K562 (cell line): ENCODE data around the gene SLC25A2. TPM values are rescaled to one million over a fixed set of nuclear protein-coding genes. Genes with fewer than 3 reads are reported as not detected.

Experiments
- BCL6 ChIP-seq: fragments of 250-450 bp; sonication (Bioruptor Pico); IDR thresholded peaks from 2 replicates; pipeline ENCODE4 v1.4.0; 2020
- FOXJ2 ChIP-seq: fragments of 200-800 bp; sonication (Bioruptor generic); IDR thresholded peaks from 2 replicates; pipeline ENCODE4 v1.6.1; 2016; ENCODE audit warnings: missing genetic modification characterization, missing compliant biosample characterization
- HNRNPLL ChIP-seq: fragments of 200-400 bp; formaldehyde crosslinking; IDR thresholded peaks from 2 replicates; pipeline ENCODE4 v1.6.1; 2017; ENCODE audit warnings: low read length, low read depth, mild to moderate bottlenecking; ENCODE audit not compliant: poor library complexity, severe bottlenecking
- IRF1 ChIP-seq: sonication (generic); formaldehyde crosslinking; IDR thresholded peaks from 2 replicates; pipeline ENCODE4 v1.8.0; 2022; ENCODE audit warnings: missing genetic modification reagents, mild to moderate bottlenecking, borderline replicate concordance
- JUN ChIP-seq, 2 experiments: sonication (generic) in 1 of 2; formaldehyde crosslinking in 1 of 2; IDR thresholded peaks; 2 replicates each; pipeline versions ENCODE4 v1.6.1 to v1.8.0; 2012 to 2022; ENCODE audit warnings: borderline replicate concordance in 2 of 2, mild to moderate bottlenecking in 2 of 2, improper control_type of control experiment in 1 of 2, low read depth in 1 of 2, low read length in 1 of 2, missing genetic modification reagents in 1 of 2
- KDM5B ChIP-seq: fragments of 200-600 bp; sonication (generic); IDR thresholded peaks from 2 replicates; pipeline ENCODE4 v1.6.1; 2012; ENCODE audit warnings: low read depth, mild to moderate bottlenecking, moderate library complexity, low read length, control low read depth, inconsistent platforms; ENCODE audit not compliant: insufficient replicate concordance
- MCM5 ChIP-seq: fragments of 450-650 bp; IDR thresholded peaks from 2 replicates; pipeline ENCODE4 v1.6.1; 2016; ENCODE audit warnings: low read depth
- NCOA1 ChIP-seq: fragments of 450-650 bp; IDR thresholded peaks from 2 replicates; pipeline ENCODE4 v1.6.1; 2016; ENCODE audit warnings: low read depth
- NR2C1 ChIP-seq, 2 experiments: fragments of 450-650 bp; IDR thresholded peaks; 2 replicates each; pipeline ENCODE4 v1.6.1; 2017; ENCODE audit warnings: mild to moderate bottlenecking in 2 of 2, antibody characterized with exemption in 1 of 2, inconsistent platforms in 1 of 2, missing compliant biosample characterization in 1 of 2, missing genetic modification characterization in 1 of 2
- PCBP1 ChIP-seq: fragments of 200-400 bp; formaldehyde crosslinking; IDR thresholded peaks from 2 replicates; pipeline ENCODE4 v1.6.1; 2018; ENCODE audit warnings: mild to moderate bottlenecking, low read depth, low read length; ENCODE audit not compliant: poor library complexity, severe bottlenecking
- PHF21A ChIP-seq: fragments of 450-650 bp; IDR thresholded peaks from 2 replicates; pipeline ENCODE4 v1.6.1; 2017; ENCODE audit warnings: low read depth, borderline replicate concordance
- POLR2H ChIP-seq: IDR thresholded peaks from 2 replicates; pipeline ENCODE4 v1.6.1; 2016; ENCODE audit warnings: missing genetic modification characterization, low read depth, mild to moderate bottlenecking, control low read depth, missing compliant biosample characterization, moderate library complexity
- RBFOX2 ChIP-seq: fragments of 200-400 bp; formaldehyde crosslinking; IDR thresholded peaks from 2 replicates; pipeline ENCODE4 v1.6.1; 2017; ENCODE audit warnings: low read depth, mild to moderate bottlenecking, low read length, moderate library complexity
- RFX7 ChIP-seq: fragments of 250-450 bp; sonication (Bioruptor Pico); IDR thresholded peaks from 2 replicates; pipeline ENCODE4 v1.5.1; 2021; ENCODE audit warnings: mild to moderate bottlenecking
- RUNX1 ChIP-seq: sonication (generic); IDR thresholded peaks from 2 replicates; pipeline ENCODE4 v1.6.1; 2016; ENCODE audit warnings: antibody characterized with exemption, low read depth
- SUPT5H ChIP-seq: fragments of 450-650 bp; IDR thresholded peaks from 2 replicates; pipeline ENCODE4 v1.6.1; 2016
- TAF1 ChIP-seq: IDR thresholded peaks from 2 replicates; pipeline ENCODE4 v1.6.1; 2011; ENCODE audit warnings: mild to moderate bottlenecking, low read length, moderate library complexity; ENCODE audit not compliant: insufficient read depth, control insufficient read depth, severe bottlenecking; ENCODE audit errors: extremely low read depth
- TAF7 ChIP-seq: fragments of 450-650 bp; IDR thresholded peaks from 2 replicates; pipeline ENCODE4 v1.6.1; 2016; ENCODE audit warnings: missing genetic modification characterization, missing compliant biosample characterization
- TAF9B ChIP-seq: fragments of 450-650 bp; IDR thresholded peaks from 2 replicates; pipeline ENCODE4 v1.6.1; 2018; ENCODE audit warnings: mild to moderate bottlenecking; ENCODE audit not compliant: partially characterized antibody
- TARDBP ChIP-seq: fragments of 450-650 bp; IDR thresholded peaks from 2 replicates; pipeline ENCODE4 v1.6.1; 2016
- TBP ChIP-seq: optimal IDR thresholded peaks from 2 replicates; pipeline ENCODE3; 2011; ENCODE audit warnings: low read depth, low read length, improper control_type of control experiment
- TCF7 ChIP-seq: sonication (generic); IDR thresholded peaks from 2 replicates; pipeline ENCODE4 v1.6.1; 2016; ENCODE audit warnings: antibody characterized with exemption, borderline replicate concordance
- VEZF1 ChIP-seq: fragments of 200-800 bp; sonication (Bioruptor generic); IDR thresholded peaks from 2 replicates; pipeline ENCODE4 v1.6.1; 2017; ENCODE audit warnings: missing genetic modification characterization, missing compliant biosample characterization
- ZBED1 ChIP-seq: IDR thresholded peaks from 2 replicates; pipeline ENCODE4 v1.6.1; 2014
- ZBTB49 ChIP-seq: sonication (generic); formaldehyde crosslinking; IDR thresholded peaks from 2 replicates; pipeline ENCODE4 v1.8.0; 2022; ENCODE audit warnings: missing genetic modification reagents, mild to moderate bottlenecking, borderline replicate concordance
- ZNF24 ChIP-seq: fragments of 450-650 bp; IDR thresholded peaks from 2 replicates; pipeline ENCODE4 v1.6.1; 2016
- ZNF444 ChIP-seq: fragments of 250-450 bp; sonication (Bioruptor Pico); IDR thresholded peaks from 2 replicates; pipeline ENCODE4 v1.4.0; 2020; ENCODE audit warnings: mild to moderate bottlenecking, moderate library complexity
- polyA plus RNA-seq, 8 experiments: library from polyadenylated mRNA; depleted of rRNA in 4 of 8; stranded (reverse) in 5 of 8; unstranded in 3 of 8; fragments of >200 nt; fragmentation: Nextera tagmentation in 2 of 8; fragmentation: Illumina TruSeq in 1 of 8; extraction: Ambion mirVana in 2 of 8; extraction: Trizol in 1 of 8; gene quantifications; 2 replicates each; pipeline versions ENCODE4 v1.2.1 to v1.2.3, GENCODE V29; 2011 to 2014; ENCODE audit warnings: inconsistent platforms in 1 of 8, missing spikeins in 1 of 8
- total RNA-seq, 7 experiments: library from RNA; depleted of rRNA in 6 of 7; stranded (reverse); fragments of >200 nt in 6 of 7; fragmentation: Illumina TruSeq in 2 of 7; extraction: Trizol in 2 of 7; gene quantifications; 2 replicates each; pipeline versions ENCODE4 v1.2.1 to v1.2.3, GENCODE V29; 2011 to 2021; ENCODE audit warnings: low replicate concordance in 1 of 7

The SLC25A2 gene
- total and polyA plus RNA-seq, 9 of the 15 experiments (the other 6 are each of a cell fraction or from before 2014, with no cell fraction given) = 0.09 to 0.11 (median 0.11) TPM; not detected in 6

- TF ChIP-seq ZBTB49 (CRISPR knock-in tag) = no peak
- no peak for TF ChIP-seq BCL6
- no peak for TF ChIP-seq RUNX1
- no peak for TF ChIP-seq TAF1
- TF ChIP-seq PCBP1 = no peak
- TF ChIP-seq POLR2H (tag) = no peak
- TF ChIP-seq TBP = no peak
- TF ChIP-seq SUPT5H = no peak
- no peak for TF ChIP-seq NR2C1 (IDR thresholded peaks at IDR 0.05)
- TF ChIP-seq NR2C1 (tag; IDR thresholded peaks at IDR 0.05) = no peak
- no peak for TF ChIP-seq MCM5
- TF ChIP-seq ZNF444 = no peak
- TF ChIP-seq ZNF24 = no peak
- no peak for TF ChIP-seq FOXJ2 (tag)
- TF ChIP-seq TAF9B = no peak
- TF ChIP-seq ZBED1 = no peak
- no peak for TF ChIP-seq HNRNPLL
- TF ChIP-seq NCOA1 = no peak
- no peak for TF ChIP-seq TARDBP
- no peak for TF ChIP-seq IRF1 (CRISPR knock-in tag)
- TF ChIP-seq RBFOX2 = no peak
- TF ChIP-seq KDM5B = no peak
- no peak for TF ChIP-seq RFX7 (CRISPR knock-in tag)
- TF ChIP-seq PHF21A = no peak
- TF ChIP-seq VEZF1 (CRISPR knock-in tag) = peak; percentile 34; the same call in 1 of the 2 replicates
- no peak for TF ChIP-seq TAF7 (tag)
- no peak for TF ChIP-seq JUN (IDR thresholded peaks at IDR 0.05; ENCODE audit: borderline replicate concordance, low read depth, low read length)
- TF ChIP-seq JUN (CRISPR knock-in tag; IDR thresholded peaks at IDR 0.05; ENCODE audit: borderline replicate concordance) = no peak
- TF ChIP-seq TCF7 = no peak
These were observed 5.5 kb downstream of the SLC25A2 start (continued) for GRCh38 chr5:141298376-141298775.
